Kidney (tissue), 14 donors: ENCODE measurements around the gene KIF2B. TPM values are rescaled to one million over a fixed set of nuclear protein-coding genes. Genes with fewer than 3 reads are reported as not detected.

ENCODE experiments used
- DNase-seq, 5 donors: peaks; one replicate each; pipeline ENCODE4 v3.0.0-alpha.2; 2013 to 2020
- FAIRE-seq: peaks from 2 replicates; lab custom pipeline; 2012; peaks lifted over from hg19 to GRCh38; lab: Jason Lieb, UNC
- H3K27ac ChIP-seq, 2 donors: one replicate each; pipeline ENCODE4 v1.7.0; 2013; ENCODE audit warnings: low read depth in 2 of 2, low read length in 2 of 2, inconsistent platforms in 1 of 2
- H3K27me3 ChIP-seq: one replicate; pipeline ENCODE4 v1.7.1; 2013; ENCODE audit warnings: low read length, inconsistent platforms; ENCODE audit not compliant: control insufficient read depth, insufficient read depth
- H3K36me3 ChIP-seq, 3 donors: one replicate each; pipeline versions ENCODE4 v1.7.0 to v1.7.1; 2013; ENCODE audit warnings: low read length in 3 of 3, control low read depth in 1 of 3, inconsistent platforms in 1 of 3; ENCODE audit not compliant: insufficient read depth in 3 of 3, control insufficient read depth in 2 of 3
- H3K4me1 ChIP-seq, 3 donors: one replicate each; pipeline versions ENCODE4 v1.7.0 to v1.7.1; 2013; ENCODE audit warnings: low read length in 3 of 3, inconsistent platforms in 1 of 3, low read depth in 1 of 3; ENCODE audit not compliant: control insufficient read depth in 2 of 3, insufficient read depth in 2 of 3
- H3K4me3 ChIP-seq, 3 donors: one replicate each; pipeline versions ENCODE4 v1.7.0 to v1.8.1; 2013; ENCODE audit warnings: low read length in 3 of 3, control low read depth in 1 of 3, inconsistent platforms in 1 of 3
- H3K9ac ChIP-seq, 3 donors: one replicate each; pipeline versions ENCODE4 v1.7.0 to v1.7.1; 2013; ENCODE audit warnings: low read length in 3 of 3, control low read depth in 1 of 3, inconsistent platforms in 1 of 3
- H3K9me3 ChIP-seq, 3 donors: one replicate each; pipeline versions ENCODE4 v1.7.0 to v1.7.1; 2013; ENCODE audit warnings: low read length in 3 of 3, control low read depth in 1 of 3, inconsistent platforms in 1 of 3; ENCODE audit not compliant: control insufficient read depth in 2 of 3, insufficient read depth in 1 of 3
- CTCF ChIP-seq: IDR thresholded peaks from 3 replicates; pipeline ENCODE4 v1.5.1; 2012; ENCODE audit warnings: mild to moderate bottlenecking, moderate library complexity, borderline replicate concordance; ENCODE audit not compliant: insufficient read depth; ENCODE audit errors: extremely low read depth
- intact Hi-C: fragments of 100-400 bp; cut with DNase I; formaldehyde crosslinking; loops from one replicate; pipeline ENCODE4 v1.11.1; 2022
- polyA plus RNA-seq: library from polyadenylated mRNA; stranded (reverse); fragments of 350-450 nt; fragmentation: Illumina TruSeq; extraction: RNeasy Lipid Tissue Mini Kit (QIAGEN cat#74804); gene quantifications from one replicate; pipeline ENCODE4 v1.2.3, GENCODE V29; 2014; ENCODE audit warnings: low read depth, low replicate concordance; ENCODE audit not compliant: insufficient read depth
- total RNA-seq: library from RNA; stranded (reverse); fragmentation: NEBNext Ultra II Directional; extraction: Animal tissue kit (Norgen Biotek cat#: 25700); gene quantifications from one replicate; pipeline ENCODE4 v1.2.1, GENCODE V29; 2021
- donor health status: control.
- donor health status: control.
- donor health status: control.
- donor health status: control.
- donor health status: control.
- donor health status: DM: yes; HTN: yes; CAD: no.
- donor health status: Normal renal cell carcinoma (clear cell type).

KIF2B gene
- total and polyA plus RNA-seq, 2 donors from 2014 or later: not detected

GRCh38 chr17:53818271-53818670, 4.5 kb upstream of the KIF2B start:
- intact Hi-C loops: no loop called here

GRCh38 chr17:53818929-53819328, 3.8 kb upstream of the KIF2B start:
- Histone ChIP-seq H3K9ac (no peak overlapping the region), H3K4me1 (no peaks in the 10 kb centered on the region), H3K27me3 (no peaks in the 10 kb centered on the region), H3K9me3 (no peaks in the 10 kb centered on the region), H3K27ac (no peak overlapping the region), H3K4me3 (no peak overlapping the region), H3K36me3 (no peaks in the 10 kb centered on the region)
- intact Hi-C loops: no loop called here
- TF ChIP-seq CTCF: no peak
- FAIRE-seq (no peak), DNase-seq (no peak)

More at GRCh38 chr17:53818271-53818670, 4.5 kb upstream of the KIF2B start:
- Histone ChIP-seq H3K4me1 (no peaks in the 10 kb centered on the region), H3K9ac (no peak overlapping the region), H3K4me3 (no peak overlapping the region), H3K36me3 (no peaks in the 10 kb centered on the region), H3K27ac (no peak overlapping the region), H3K27me3 (no peaks in the 10 kb centered on the region), H3K9me3 (no peaks in the 10 kb centered on the region)
- no peak for FAIRE-seq
- DNase-seq: no peak
- TF ChIP-seq CTCF: no peak

- H3K4me3 ChIP-seq: no peak overlapping the region
- no peaks in the 10 kb centered on the region for H3K4me1 ChIP-seq
- no peaks in the 10 kb centered on the region for H3K36me3 ChIP-seq
- intact Hi-C loops: no loop called here
- no peak overlapping the region for H3K9ac ChIP-seq
- no peaks in the 10 kb centered on the region for H3K9me3 ChIP-seq
- TF ChIP-seq CTCF: no peak
- no peaks in the 10 kb centered on the region for H3K27me3 ChIP-seq
- DNase-seq (no peak), FAIRE-seq (no peak)
- H3K27ac ChIP-seq: no peak overlapping the region
These were observed 2.8 kb upstream of the KIF2B start for GRCh38 chr17:53819956-53820355.
